SHP77 (cell line): Measurements from ENCODE around the gene ABLIM2.

Experiments
- DNase-seq, 2 experiments: peaks; one replicate each; lab custom pipeline; 2025; lab: John Stamatoyannopoulos, UW

ABLIM2 gene

GRCh38 chr4:8028884-8029568 is 129.6 kb downstream of the ABLIM2 start:
- no peak for DNase-seq

- DNase-seq = no peak
Measured at GRCh38 chr4:8028368-8028767, 130.2 kb downstream of the ABLIM2 start.

GRCh38 chr4:8026453-8026852 is 132.2 kb downstream of the ABLIM2 start:
- no peak for DNase-seq

GRCh38 chr4:8025668-8026067 is 132.9 kb downstream of the ABLIM2 start:
- DNase-seq = no peak

GRCh38 chr4:8024073-8024786 is 134.4 kb downstream of the ABLIM2 start:
- no peak for DNase-seq

- no peak for DNase-seq
Measured at GRCh38 chr4:8023696-8024033, 134.9 kb downstream of the ABLIM2 start.

- no peak for DNase-seq
Measured at GRCh38 chr4:8022767-8023695, 135.6 kb downstream of the ABLIM2 start.

GRCh38 chr4:8021796-8022195 is 136.8 kb downstream of the ABLIM2 start:
- DNase-seq = no peak

- DNase-seq = no peak
Measured at GRCh38 chr4:8019396-8020365, 138.9 kb downstream of the ABLIM2 start.

GRCh38 chr4:8016527-8016926 is 142.1 kb downstream of the ABLIM2 start:
- DNase-seq = no peak

GRCh38 chr4:8015512-8015911 is 143.1 kb downstream of the ABLIM2 start:
- no peak for DNase-seq

GRCh38 chr4:8013976-8014726 is 144.5 kb downstream of the ABLIM2 start:
- DNase-seq = no peak

GRCh38 chr4:8012517-8012916 is 146.1 kb downstream of the ABLIM2 start:
- no peak for DNase-seq

- DNase-seq = peak; percentile 89 to 91
Measured at GRCh38 chr4:8010618-8011017, 148.0 kb downstream of the ABLIM2 start.

- DNase-seq = no peak
Measured at GRCh38 chr4:8009710-8010511, 148.7 kb downstream of the ABLIM2 start.

- no peak for DNase-seq
Measured at GRCh38 chr4:8009097-8009496, 149.5 kb downstream of the ABLIM2 start.

GRCh38 chr4:8008391-8008790 is 150.2 kb downstream of the ABLIM2 start:
- DNase-seq = no peak

GRCh38 chr4:8007581-8007980 is 151.0 kb downstream of the ABLIM2 start:
- no peak for DNase-seq

GRCh38 chr4:8006471-8006870 is 152.1 kb downstream of the ABLIM2 start:
- DNase-seq = no peak

GRCh38 chr4:8005814-8006215 is 152.8 kb downstream of the ABLIM2 start:
- no peak for DNase-seq
